Measurements from ENCODE around the gene AKAIN1.
A peak's percentile ranks its signal among the peaks of the same experiment; 100 is the strongest.

Gene AKAIN1

DNA sequence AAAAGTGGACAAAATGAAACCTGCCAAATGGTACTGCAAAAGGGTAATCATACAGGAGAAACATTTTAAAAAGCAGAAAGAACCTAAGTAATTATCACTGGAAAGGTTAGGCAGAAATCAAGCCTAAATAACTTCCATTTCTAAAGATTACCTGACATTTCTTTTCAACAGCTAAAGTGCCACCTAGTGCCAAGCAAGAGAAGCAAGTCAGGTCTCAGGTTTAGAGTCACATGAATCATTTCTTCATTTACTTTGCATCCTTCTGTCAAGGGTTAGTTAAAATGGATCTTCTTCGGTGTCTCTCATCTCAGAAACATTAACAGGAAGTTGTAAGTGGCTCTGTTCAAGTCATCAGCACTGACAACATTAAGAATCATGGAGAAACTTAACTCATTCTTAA is 90.3 kb downstream of the AKAIN1 start:
- H3K27ac ChIP-seq (replicated peaks): no peak overlapping the region
- no peak for DNase-seq (ENCODE audit: low read depth in 1 of 2, low spot score in 1 of 2)
- H3K27me3 ChIP-seq (ENCODE audit: insufficient read depth, poor library complexity, severe bottlenecking): no peaks in the 10 kb centered on the region
- TF ChIP-seq, protein P1, sequence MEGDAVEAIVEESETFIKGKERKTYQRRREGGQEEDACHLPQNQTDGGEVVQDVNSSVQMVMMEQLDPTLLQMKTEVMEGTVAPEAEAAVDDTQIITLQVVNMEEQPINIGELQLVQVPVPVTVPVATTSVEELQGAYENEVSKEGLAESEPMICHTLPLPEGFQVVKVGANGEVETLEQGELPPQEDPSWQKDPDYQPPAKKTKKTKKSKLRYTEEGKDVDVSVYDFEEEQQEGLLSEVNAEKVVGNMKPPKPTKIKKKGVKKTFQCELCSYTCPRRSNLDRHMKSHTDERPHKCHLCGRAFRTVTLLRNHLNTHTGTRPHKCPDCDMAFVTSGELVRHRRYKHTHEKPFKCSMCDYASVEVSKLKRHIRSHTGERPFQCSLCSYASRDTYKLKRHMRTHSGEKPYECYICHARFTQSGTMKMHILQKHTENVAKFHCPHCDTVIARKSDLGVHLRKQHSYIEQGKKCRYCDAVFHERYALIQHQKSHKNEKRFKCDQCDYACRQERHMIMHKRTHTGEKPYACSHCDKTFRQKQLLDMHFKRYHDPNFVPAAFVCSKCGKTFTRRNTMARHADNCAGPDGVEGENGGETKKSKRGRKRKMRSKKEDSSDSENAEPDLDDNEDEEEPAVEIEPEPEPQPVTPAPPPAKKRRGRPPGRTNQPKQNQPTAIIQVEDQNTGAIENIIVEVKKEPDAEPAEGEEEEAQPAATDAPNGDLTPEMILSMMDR (IDR thresholded peaks at IDR 0.05; ENCODE audit: insufficient read depth, low read length): peak; percentile 28
- TF ChIP-seq, protein P2, sequence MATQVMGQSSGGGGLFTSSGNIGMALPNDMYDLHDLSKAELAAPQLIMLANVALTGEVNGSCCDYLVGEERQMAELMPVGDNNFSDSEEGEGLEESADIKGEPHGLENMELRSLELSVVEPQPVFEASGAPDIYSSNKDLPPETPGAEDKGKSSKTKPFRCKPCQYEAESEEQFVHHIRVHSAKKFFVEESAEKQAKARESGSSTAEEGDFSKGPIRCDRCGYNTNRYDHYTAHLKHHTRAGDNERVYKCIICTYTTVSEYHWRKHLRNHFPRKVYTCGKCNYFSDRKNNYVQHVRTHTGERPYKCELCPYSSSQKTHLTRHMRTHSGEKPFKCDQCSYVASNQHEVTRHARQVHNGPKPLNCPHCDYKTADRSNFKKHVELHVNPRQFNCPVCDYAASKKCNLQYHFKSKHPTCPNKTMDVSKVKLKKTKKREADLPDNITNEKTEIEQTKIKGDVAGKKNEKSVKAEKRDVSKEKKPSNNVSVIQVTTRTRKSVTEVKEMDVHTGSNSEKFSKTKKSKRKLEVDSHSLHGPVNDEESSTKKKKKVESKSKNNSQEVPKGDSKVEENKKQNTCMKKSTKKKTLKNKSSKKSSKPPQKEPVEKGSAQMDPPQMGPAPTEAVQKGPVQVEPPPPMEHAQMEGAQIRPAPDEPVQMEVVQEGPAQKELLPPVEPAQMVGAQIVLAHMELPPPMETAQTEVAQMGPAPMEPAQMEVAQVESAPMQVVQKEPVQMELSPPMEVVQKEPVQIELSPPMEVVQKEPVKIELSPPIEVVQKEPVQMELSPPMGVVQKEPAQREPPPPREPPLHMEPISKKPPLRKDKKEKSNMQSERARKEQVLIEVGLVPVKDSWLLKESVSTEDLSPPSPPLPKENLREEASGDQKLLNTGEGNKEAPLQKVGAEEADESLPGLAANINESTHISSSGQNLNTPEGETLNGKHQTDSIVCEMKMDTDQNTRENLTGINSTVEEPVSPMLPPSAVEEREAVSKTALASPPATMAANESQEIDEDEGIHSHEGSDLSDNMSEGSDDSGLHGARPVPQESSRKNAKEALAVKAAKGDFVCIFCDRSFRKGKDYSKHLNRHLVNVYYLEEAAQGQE (IDR thresholded peaks at IDR 0.05; ENCODE audit: insufficient replicate concordance, low read depth): no peak
- TF ChIP-seq SPI1 (IDR thresholded peaks at IDR 0.05; ENCODE audit: borderline replicate concordance, low read depth): no peak
- TF ChIP-seq POLR2AphosphoS5 (IDR thresholded peaks at IDR 0.05; ENCODE audit: low read depth): no peak
- TF ChIP-seq GABPA (IDR thresholded peaks at IDR 0.05; ENCODE audit: low read depth): no peak
- no peak overlapping the region for H3K4me3 ChIP-seq (replicated peaks; ENCODE audit: insufficient read depth, low read length)

DNA sequence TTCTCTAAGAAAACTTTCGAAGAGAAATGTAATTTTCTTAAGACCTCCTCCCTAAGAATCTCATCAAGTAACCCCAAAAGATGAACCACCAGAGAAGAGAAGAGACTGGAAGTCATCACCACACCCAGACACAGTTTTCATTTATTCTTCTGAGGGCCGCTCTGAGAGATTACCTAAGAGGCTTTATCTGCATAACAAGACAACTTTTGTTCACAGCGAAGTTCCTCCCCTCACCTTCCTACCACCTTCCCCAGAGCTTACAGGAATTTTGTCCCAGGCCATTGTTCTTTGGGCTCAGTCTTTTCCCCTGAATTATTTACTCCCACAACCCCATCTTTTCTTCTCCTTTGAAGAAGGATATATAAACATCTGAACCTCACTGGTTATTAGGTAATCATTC is 92.8 kb downstream of the AKAIN1 start:
- Histone ChIP-seq H3K27me3 (ENCODE audit: insufficient read depth, poor library complexity, severe bottlenecking) (no peaks in the 10 kb centered on the region), H3K27ac (replicated peaks) (no peak overlapping the region), H3K4me3 (replicated peaks; ENCODE audit: insufficient read depth, low read length) (no peak overlapping the region)
- DNase-seq (ENCODE audit: low read depth in 1 of 2, low spot score in 1 of 2): no peak
- no peak for TF ChIP-seq POLR2AphosphoS5 (IDR thresholded peaks at IDR 0.05; ENCODE audit: low read depth)
- TF ChIP-seq, protein P2 (IDR thresholded peaks at IDR 0.05; ENCODE audit: insufficient replicate concordance, low read depth): no peak
- no peak for TF ChIP-seq SPI1 (IDR thresholded peaks at IDR 0.05; ENCODE audit: borderline replicate concordance, low read depth)
- TF ChIP-seq, protein P1 (IDR thresholded peaks at IDR 0.05; ENCODE audit: insufficient read depth, low read length): no peak
- no peak for TF ChIP-seq GABPA (IDR thresholded peaks at IDR 0.05; ENCODE audit: low read depth)

DNA sequence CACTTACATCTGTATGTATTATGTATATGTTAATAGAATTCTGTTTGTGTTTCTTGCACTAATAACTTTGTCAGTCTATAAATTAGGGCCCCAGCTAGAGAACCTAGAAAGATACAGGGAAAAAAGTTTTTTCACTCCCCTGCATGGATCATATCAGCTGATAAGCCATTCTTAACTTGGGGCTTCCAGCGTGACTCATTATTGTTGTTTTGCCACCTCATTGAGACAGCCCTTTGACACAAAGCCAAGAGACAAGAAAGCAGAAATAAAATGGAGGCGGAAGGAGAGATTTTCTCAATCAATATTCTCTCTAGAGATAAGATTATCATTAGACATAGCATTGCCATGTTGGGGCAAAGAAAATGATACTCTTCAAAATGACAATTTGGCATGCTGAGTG is 93.4 kb downstream of the AKAIN1 start:
- Histone ChIP-seq H3K4me3 (replicated peaks; ENCODE audit: insufficient read depth, low read length) (no peak overlapping the region), H3K27ac (replicated peaks) (no peak overlapping the region), H3K27me3 (ENCODE audit: insufficient read depth, poor library complexity, severe bottlenecking) (no peaks in the 10 kb centered on the region)
- no peak for DNase-seq (ENCODE audit: low read depth in 1 of 2, low spot score in 1 of 2)
- TF ChIP-seq SPI1 (IDR thresholded peaks at IDR 0.05; ENCODE audit: borderline replicate concordance, low read depth) (no peak), GABPA (IDR thresholded peaks at IDR 0.05; ENCODE audit: low read depth) (no peak), POLR2AphosphoS5 (IDR thresholded peaks at IDR 0.05; ENCODE audit: low read depth) (no peak)
- TF ChIP-seq, protein P2 (IDR thresholded peaks at IDR 0.05; ENCODE audit: insufficient replicate concordance, low read depth): no peak
- TF ChIP-seq, protein P1 (IDR thresholded peaks at IDR 0.05; ENCODE audit: insufficient read depth, low read length): no peak

All from HL-60 (cell line).